Neural cell (in vitro differentiated cells): ENCODE results near the gene WASF1. TPM values are rescaled to one million over a fixed set of nuclear protein-coding genes. Genes with fewer than 3 reads are reported as not detected.

Experiments used
- H2AFZ ChIP-seq: fragments of 200-600, 300-800 bp; sonication (generic), shearing (Covaris generic); 2 replicates; pipeline ENCODE4 v1.6.0; 2014; ENCODE audit warnings: low read depth, mild to moderate bottlenecking, antibody characterized with exemption, low read length, moderate library complexity
- H3F3A ChIP-seq: fragments of 200-600 bp; shearing (Covaris generic); 2 replicates; pipeline ENCODE4 v1.6.1; 2016; ENCODE audit warnings: mild to moderate bottlenecking, moderate library complexity, mixed read lengths, antibody characterized with exemption, low read length; ENCODE audit not compliant: insufficient read depth, poor library complexity, severe bottlenecking
- H3K27ac ChIP-seq: fragments of 200-600, 300-800 bp; sonication (generic), shearing (Covaris generic); 2 replicates; pipeline ENCODE4 v1.5.1; 2014; ENCODE audit warnings: mild to moderate bottlenecking, low read length, moderate library complexity
- H3K27me3 ChIP-seq: fragments of 300-800, 200-600 bp; sonication (generic), shearing (Covaris generic); 2 replicates; pipeline ENCODE4 v1.6.0; 2014; ENCODE audit warnings: mild to moderate bottlenecking, low read depth, low read length, moderate library complexity; ENCODE audit not compliant: insufficient read depth
- H3K36me3 ChIP-seq: fragments of 300-800, 200-600 bp; sonication (generic), shearing (Covaris generic); 2 replicates; pipeline ENCODE4 v1.5.1; 2014; ENCODE audit warnings: mild to moderate bottlenecking, antibody characterized with exemption, low read length, moderate library complexity; ENCODE audit not compliant: insufficient read depth
- H3K4me2 ChIP-seq: fragments of 300-800, 200-600 bp; sonication (generic), shearing (Covaris generic); 2 replicates; pipeline ENCODE4 v1.6.0; 2014; ENCODE audit warnings: mild to moderate bottlenecking, low read length
- H3K4me3 ChIP-seq: fragments of 300-800, 200-600 bp; sonication (generic), shearing (Covaris generic); 2 replicates; pipeline ENCODE4 v1.5.1; 2014; ENCODE audit warnings: mild to moderate bottlenecking, low read length, moderate library complexity
- H3K79me2 ChIP-seq: fragments of 200-600 bp; shearing (Covaris generic); replicated peaks from 2 replicates; pipeline ENCODE4 v1.6.0; 2014; ENCODE audit warnings: mild to moderate bottlenecking, low read length, moderate library complexity; ENCODE audit not compliant: insufficient read depth
- H3K9ac ChIP-seq: fragments of 300-800, 200-600 bp; sonication (generic), shearing (Covaris generic); 2 replicates; pipeline ENCODE4 v1.6.1; 2016; ENCODE audit warnings: mild to moderate bottlenecking, low read length, mixed read lengths
- H3K9me2 ChIP-seq: fragments of 200-600 bp; shearing (Covaris generic); 2 replicates; pipeline ENCODE4 v1.6.1; 2016; ENCODE audit warnings: mild to moderate bottlenecking, low read length, mixed read lengths; ENCODE audit not compliant: insufficient read depth
- H3K9me3 ChIP-seq: fragments of 200-600, 300-800 bp; sonication (generic), shearing (Covaris generic); 2 replicates; pipeline ENCODE4 v1.6.1; 2016; ENCODE audit warnings: mild to moderate bottlenecking, mixed run types, low read length, moderate library complexity, mixed read lengths
- H4K20me1 ChIP-seq: fragments of 200-600 bp; shearing (Covaris generic); 2 replicates; pipeline ENCODE4 v1.6.1; 2016; ENCODE audit warnings: mild to moderate bottlenecking, mixed run types; ENCODE audit not compliant: insufficient read depth
- CTCF ChIP-seq: fragments of 450-650 bp; IDR thresholded peaks from 2 replicates; pipeline ENCODE4 v1.5.1; 2014; ENCODE audit warnings: antibody characterized with exemption, mild to moderate bottlenecking, moderate library complexity; ENCODE audit not compliant: poor library complexity, severe bottlenecking
- EP300 ChIP-seq: fragments of 450-650 bp; conservative IDR thresholded peaks from 2 replicates; pipeline ENCODE4 v1.6.1; 2014; ENCODE audit warnings: antibody characterized with exemption, mild to moderate bottlenecking, moderate library complexity; ENCODE audit not compliant: poor library complexity, severe bottlenecking
- EZH2 ChIP-seq: fragments of 200-600, 300-800 bp; shearing (Covaris generic), sonication (generic); IDR thresholded peaks from 2 replicates; pipeline ENCODE4 v1.6.1; 2014; ENCODE audit warnings: antibody characterized with exemption, low read length, borderline replicate concordance, mild to moderate bottlenecking; ENCODE audit not compliant: insufficient read depth, poor library complexity, severe bottlenecking
- MXI1 ChIP-seq: fragments of 450-650 bp; conservative IDR thresholded peaks from 2 replicates; pipeline ENCODE4 v1.6.1; 2014; ENCODE audit warnings: antibody characterized with exemption, mild to moderate bottlenecking; ENCODE audit not compliant: poor library complexity, severe bottlenecking
- POLR2AphosphoS5 ChIP-seq: IDR thresholded peaks from 2 replicates; pipeline ENCODE4 v1.6.1; 2012
- RAD21 ChIP-seq: fragments of 450-650 bp; conservative IDR thresholded peaks from 2 replicates; pipeline ENCODE4 v1.6.1; 2014; ENCODE audit warnings: antibody characterized with exemption, mild to moderate bottlenecking, moderate library complexity
- REST ChIP-seq: IDR thresholded peaks from 2 replicates; pipeline ENCODE4 v1.6.1; 2012; ENCODE audit warnings: borderline replicate concordance
- SMC3 ChIP-seq: fragments of 450-650 bp; conservative IDR thresholded peaks from 2 replicates; pipeline ENCODE4 v1.6.1; 2014; ENCODE audit warnings: antibody characterized with exemption, mild to moderate bottlenecking, moderate library complexity; ENCODE audit not compliant: poor library complexity
- TAF1 ChIP-seq: IDR thresholded peaks from 2 replicates; pipeline ENCODE4 v1.6.1; 2012; ENCODE audit warnings: low read depth
- polyA plus RNA-seq: library from polyadenylated mRNA; depleted of rRNA; stranded (reverse); fragments of >200 nt; gene quantifications from 2 replicates; pipeline ENCODE4 v1.2.3, GENCODE V29; 2014

Gene WASF1
- polyA plus RNA-seq, 1 donor from 2014 or later, result 89.7 TPM

GRCh38 chr6:110183292-110183885 lies 3.9 kb upstream of the WASF1 start:
- H3K4me3 ChIP-seq, result peak overlapping the region; percentile 85
- no peak overlapping the region for H3K4me2 ChIP-seq
- H3K27ac ChIP-seq, result no peak overlapping the region
- no peaks in the 10 kb centered on the region for H3K9me3 ChIP-seq
- no peaks in the 10 kb centered on the region for H3F3A ChIP-seq
- no peaks in the 10 kb centered on the region for H3K27me3 ChIP-seq
- no peaks in the 10 kb centered on the region for H3K36me3 ChIP-seq
- no peaks in the 10 kb centered on the region for H4K20me1 ChIP-seq
- H3K9ac ChIP-seq, result no peak overlapping the region
- peaks cover 59% of the 10 kb centered on the region for H3K79me2 ChIP-seq
- no peaks in the 10 kb centered on the region for H3K9me2 ChIP-seq
- TF ChIP-seq POLR2AphosphoS5, result no peak
- no peak for TF ChIP-seq EZH2
- TF ChIP-seq SMC3, result no peak
- no peak for TF ChIP-seq TAF1
- TF ChIP-seq REST, result no peak
- TF ChIP-seq MXI1, result no peak
- no peak for TF ChIP-seq RAD21
- no peak for TF ChIP-seq EP300
- TF ChIP-seq CTCF, result no peak
- no peak overlapping the region for H2AFZ ChIP-seq

GRCh38 chr6:110181131-110182030 lies 1.9 kb upstream of the WASF1 start:
- Histone ChIP-seq H3F3A (peaks cover 3% of the 10 kb centered on the region), H3K4me2 (peak overlapping the region; percentile 80), H3K79me2 (peaks cover 66% of the 10 kb centered on the region), H2AFZ (no peak overlapping the region), H3K9me2 (no peaks in the 10 kb centered on the region), H3K27ac (no peak overlapping the region), H3K27me3 (no peaks in the 10 kb centered on the region), H3K9ac (peak overlapping the region; percentile 72), H3K36me3 (no peaks in the 10 kb centered on the region), H4K20me1 (peaks cover 6% of the 10 kb centered on the region), H3K9me3 (no peaks in the 10 kb centered on the region), H3K4me3 (peak overlapping the region; percentile 85)
- TF ChIP-seq CTCF (no peak), RAD21 (no peak), SMC3 (no peak), EP300 (no peak), POLR2AphosphoS5 (no peak), EZH2 (no peak), TAF1 (no peak), REST (no peak), MXI1 (no peak)
